Gastroesophageal sphincter (tissue), 4 donors: ENCODE measurements around the gene DLGAP3. TPM values are rescaled to one million over a fixed set of nuclear protein-coding genes. Genes with fewer than 3 reads are reported as not detected.
"Not testable (repeated sequence)": the region's sequence is repeated elsewhere in the genome, so short reads cannot be mapped to it uniquely, and the experiment has no call there.

Experiments
- ATAC-seq: fragments of 150-250 bp; one replicate; pipeline ENCODE4 v1.9.1; 2016; ENCODE audit warnings: mild to moderate bottlenecking, moderate library complexity
- H3K27ac ChIP-seq, 4 donors: fragments of 200-600 bp; sonication (generic) in 3 of 4; 1 replicate in 3 of 4; 2 replicates in 1 of 4; pipeline ENCODE4 v1.5.1; 2016 to 2019
- H3K27me3 ChIP-seq: fragments of 200-600 bp; sonication (generic); one replicate; pipeline ENCODE4 v1.5.1; 2019
- H3K36me3 ChIP-seq, 2 donors: fragments of 200-600 bp; sonication (generic); one replicate each; pipeline ENCODE4 v1.5.1; 2019; ENCODE audit warnings: control low read depth in 1 of 2
- H3K4me1 ChIP-seq, 3 donors: fragments of 200-600 bp; sonication (generic); 1 replicate in 2 of 3; 2 replicates in 1 of 3; pipeline ENCODE4 v1.5.1; 2016 to 2019; ENCODE audit warnings: control low read depth in 2 of 3
- H3K4me3 ChIP-seq, 2 donors: fragments of 200-600 bp; sonication (generic); one replicate each; pipeline ENCODE4 v1.5.1; 2019; ENCODE audit warnings: mild to moderate bottlenecking in 1 of 2, moderate library complexity in 1 of 2
- H3K9me3 ChIP-seq, 3 donors: fragments of 200-600 bp; sonication (generic); one replicate each; pipeline ENCODE4 v1.5.1; 2017 to 2019; ENCODE audit warnings: control low read depth in 2 of 3
- EP300 ChIP-seq: sonication (generic); formaldehyde crosslinking; IDR thresholded peaks from one replicate; pipeline ENCODE4 v1.6.1; 2017; ENCODE audit warnings: antibody characterized with exemption, mild to moderate bottlenecking
- POLR2A ChIP-seq, 2 donors: fragments of 450-650 bp; IDR thresholded peaks; one replicate each; pipeline ENCODE4 v1.6.1; 2017; ENCODE audit warnings: antibody characterized with exemption in 2 of 2, mild to moderate bottlenecking in 2 of 2, moderate library complexity in 1 of 2
- POLR2AphosphoS5 ChIP-seq: sonication (generic); formaldehyde crosslinking; IDR thresholded peaks from one replicate; pipeline ENCODE4 v1.6.1; 2017; ENCODE audit warnings: antibody characterized with exemption
- WGBS, 2 donors: methylation state at CpG; one replicate each; pipeline ENCODE4 v1.1.5; 2018; ENCODE audit warnings: low coverage in 1 of 2; 5-methylcytosine and 5-hydroxymethylcytosine counted together
- total RNA-seq, 4 donors: library from RNA; depleted of rRNA; stranded (reverse); fragments of >200 nt; gene quantifications; one replicate each; pipeline ENCODE4 v1.1.0, GENCODE V29; 2016
- TF ChIP-seq, protein P1 (sequence below), 4 experiments: fragments of 200-600 bp in 2 of 4; fragments of 450-650 bp in 2 of 4; sonication (generic) in 1 of 4; IDR thresholded peaks; one replicate each; pipeline ENCODE4 v1.5.1; 2017 to 2019; ENCODE audit warnings: antibody characterized with exemption in 4 of 4, mild to moderate bottlenecking in 2 of 4, moderate library complexity in 2 of 4

The DLGAP3 gene
- total RNA-seq, 4 donors from 2014 or later: 0.12 to 0.13 TPM; not detected in 2

DNA sequence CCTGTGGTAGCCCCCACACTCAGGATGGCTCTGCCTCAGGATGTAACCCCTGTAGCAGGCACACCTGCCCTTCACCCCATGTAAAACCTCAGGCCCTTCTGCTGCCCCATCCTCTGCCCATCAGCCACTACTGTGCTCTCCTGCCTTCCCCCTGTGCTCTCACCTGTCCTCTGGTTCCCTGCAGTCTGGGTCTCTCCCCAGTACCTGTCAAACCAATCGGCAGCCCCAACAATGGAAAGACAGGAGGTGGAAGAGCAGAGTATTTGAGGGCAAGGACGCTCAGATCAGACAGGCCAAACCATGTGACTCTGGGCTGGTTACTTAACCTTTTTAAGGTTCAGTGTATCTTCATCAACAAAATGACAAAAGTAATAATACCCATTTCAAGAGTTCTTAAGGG lies 100.8 kb downstream of the DLGAP3 start:
- peaks cover 0 to 4% (median 0%) of the 10 kb centered on the region in 3 donors for H3K4me1 ChIP-seq
- no peak for ATAC-seq

DNA sequence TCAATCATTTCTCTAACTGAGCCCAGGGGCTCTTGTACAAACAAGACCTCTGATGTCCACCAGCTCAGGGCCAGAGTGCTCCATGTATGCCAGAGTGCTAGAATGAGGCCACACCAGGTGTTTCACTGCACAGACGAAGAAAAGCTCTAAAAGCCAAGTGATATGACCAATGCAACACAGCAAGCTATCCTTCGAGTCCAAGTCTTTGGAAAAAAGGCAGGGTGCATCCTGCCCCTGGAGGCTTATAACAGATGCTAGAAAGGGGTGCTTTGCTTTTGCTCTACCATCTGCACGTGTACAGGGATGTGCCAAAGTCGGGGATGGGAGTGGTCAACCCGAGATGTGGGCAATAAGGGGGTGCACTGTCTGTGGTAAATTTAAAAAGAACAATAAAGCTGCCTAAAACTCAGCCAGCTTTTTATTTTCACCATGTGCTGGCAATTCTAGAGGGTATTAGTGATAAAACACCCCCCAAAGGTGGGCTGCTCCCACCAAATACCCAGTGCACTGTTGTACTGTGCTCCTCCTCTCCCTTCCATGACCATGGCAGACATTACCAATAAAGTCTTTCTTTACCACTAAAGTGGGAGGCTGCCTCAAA lies 102.0 kb downstream of the DLGAP3 start:
- no peak overlapping the region for H3K4me3 ChIP-seq
- ATAC-seq: no peak
- H3K4me1 ChIP-seq: peaks cover 0 to 3% (median 0%) of the 10 kb centered on the region in 3 donors
- 69 to 76% methylated on average over 3 to 4 of the region's 5 CpGs for WGBS, 2 donors
- no peak overlapping the region for H3K27ac ChIP-seq
- no peaks in the 10 kb centered on the region for H3K27me3 ChIP-seq
- TF ChIP-seq, protein P1, sequence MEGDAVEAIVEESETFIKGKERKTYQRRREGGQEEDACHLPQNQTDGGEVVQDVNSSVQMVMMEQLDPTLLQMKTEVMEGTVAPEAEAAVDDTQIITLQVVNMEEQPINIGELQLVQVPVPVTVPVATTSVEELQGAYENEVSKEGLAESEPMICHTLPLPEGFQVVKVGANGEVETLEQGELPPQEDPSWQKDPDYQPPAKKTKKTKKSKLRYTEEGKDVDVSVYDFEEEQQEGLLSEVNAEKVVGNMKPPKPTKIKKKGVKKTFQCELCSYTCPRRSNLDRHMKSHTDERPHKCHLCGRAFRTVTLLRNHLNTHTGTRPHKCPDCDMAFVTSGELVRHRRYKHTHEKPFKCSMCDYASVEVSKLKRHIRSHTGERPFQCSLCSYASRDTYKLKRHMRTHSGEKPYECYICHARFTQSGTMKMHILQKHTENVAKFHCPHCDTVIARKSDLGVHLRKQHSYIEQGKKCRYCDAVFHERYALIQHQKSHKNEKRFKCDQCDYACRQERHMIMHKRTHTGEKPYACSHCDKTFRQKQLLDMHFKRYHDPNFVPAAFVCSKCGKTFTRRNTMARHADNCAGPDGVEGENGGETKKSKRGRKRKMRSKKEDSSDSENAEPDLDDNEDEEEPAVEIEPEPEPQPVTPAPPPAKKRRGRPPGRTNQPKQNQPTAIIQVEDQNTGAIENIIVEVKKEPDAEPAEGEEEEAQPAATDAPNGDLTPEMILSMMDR (IDR thresholded peaks at IDR 0.05): no peak
- peaks cover 0 to 10% of the 10 kb centered on the region in 2 donors for H3K36me3 ChIP-seq
- no peaks in the 10 kb centered on the region for H3K9me3 ChIP-seq

More for the DNA sequence above, 100.8 kb downstream of the DLGAP3 start:
- H3K27me3 ChIP-seq: no peaks in the 10 kb centered on the region
- no peak overlapping the region for H3K4me3 ChIP-seq
- H3K27ac ChIP-seq: no peak overlapping the region
- 77 to 85% methylated on average over 2 of the region's 2 CpGs for WGBS, 2 donors
- H3K36me3 ChIP-seq: peaks cover 0 to 10% of the 10 kb centered on the region in 2 donors
- H3K9me3 ChIP-seq: no peaks in the 10 kb centered on the region
- no peak for TF ChIP-seq POLR2A (IDR thresholded peaks at IDR 0.05)
- no peak for TF ChIP-seq POLR2AphosphoS5
- TF ChIP-seq, protein P1 (IDR thresholded peaks at IDR 0.05): no peak
- no peak for TF ChIP-seq EP300

DNA sequence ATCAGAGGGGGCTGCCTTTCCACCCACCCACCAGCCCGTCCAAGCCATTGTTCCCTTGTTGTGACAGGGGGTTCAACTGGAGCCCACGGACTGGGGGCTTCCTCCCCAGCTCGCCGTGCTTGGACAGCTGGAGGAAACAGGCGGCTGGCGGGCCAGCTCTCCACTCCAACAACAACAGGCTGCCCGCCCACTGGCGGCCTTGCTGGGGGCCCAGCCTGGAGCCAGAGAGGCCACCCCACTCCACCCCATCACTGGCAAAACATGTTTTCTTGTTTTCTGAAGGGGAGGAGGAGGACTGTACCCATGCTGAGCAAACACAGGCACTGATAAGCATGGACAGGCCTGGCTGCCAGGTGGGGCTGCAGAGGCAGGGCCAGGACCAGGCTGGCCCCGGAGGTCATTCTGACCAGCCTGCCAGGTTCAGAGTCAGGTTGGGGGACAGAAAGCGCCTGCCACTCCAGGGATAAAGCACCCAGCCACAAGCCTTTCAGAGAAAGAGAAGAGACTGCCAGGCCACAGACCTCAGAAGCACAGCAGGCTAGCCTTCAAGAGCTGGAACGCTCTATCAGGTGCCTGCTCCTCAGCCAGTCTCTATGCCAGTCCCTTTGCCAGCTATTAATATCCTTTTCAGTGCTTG lies 103.9 kb downstream of the DLGAP3 start:
- no peak overlapping the region for H3K4me3 ChIP-seq
- H3K9me3 ChIP-seq: no peaks in the 10 kb centered on the region
- ATAC-seq: peak; percentile 66
- no peaks in the 10 kb centered on the region for H3K4me1 ChIP-seq
- TF ChIP-seq, protein P1 (IDR thresholded peaks at IDR 0.05): no peak
- no peak for TF ChIP-seq EP300
- TF ChIP-seq POLR2AphosphoS5: no peak
- TF ChIP-seq POLR2A (IDR thresholded peaks at IDR 0.05): no peak
- no peak overlapping the region for H3K27ac ChIP-seq
- 100% methylated on average over 1 of the region's 11 CpGs; no CpG with 5 or more reads in 1 of the 2 donors for WGBS, 2 donors
- H3K27me3 ChIP-seq: no peaks in the 10 kb centered on the region
- H3K36me3 ChIP-seq: no peaks in the 10 kb centered on the region

DNA sequence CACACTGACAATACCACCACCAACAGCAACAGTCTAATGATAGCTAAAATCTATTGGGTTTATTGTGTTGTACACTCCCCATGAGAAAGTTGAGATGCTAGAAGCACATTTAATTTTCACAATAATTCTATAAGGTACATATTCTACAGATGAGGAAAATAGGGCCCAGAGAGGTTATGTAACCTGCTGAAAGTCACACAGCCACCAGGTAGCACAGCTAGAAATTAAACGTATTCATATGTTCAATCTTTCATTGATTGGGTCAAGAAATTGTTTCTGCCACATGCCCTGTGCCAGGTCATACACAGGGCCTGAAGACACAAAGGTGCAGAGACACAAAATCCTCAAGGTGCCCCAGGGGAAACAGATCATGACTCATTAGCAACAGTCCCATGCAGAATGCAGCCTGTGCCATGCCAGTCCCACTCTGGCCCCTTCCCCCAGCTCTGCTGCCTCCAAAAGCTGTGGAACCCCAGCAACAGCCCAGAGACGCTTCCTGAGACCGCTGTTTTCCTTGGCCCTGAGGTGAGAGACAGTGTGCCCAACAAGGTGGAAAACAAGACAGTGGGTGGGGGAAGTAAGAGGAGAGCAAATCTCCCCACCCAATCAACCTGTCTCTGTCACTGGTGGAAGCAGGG lies 104.5 kb downstream of the DLGAP3 start:
- Histone ChIP-seq H3K27me3 (no peaks in the 10 kb centered on the region), H3K36me3 (no peaks in the 10 kb centered on the region), H3K4me1 (no peaks in the 10 kb centered on the region), H3K27ac (no peak overlapping the region), H3K9me3 (no peaks in the 10 kb centered on the region), H3K4me3 (no peak overlapping the region)
- ATAC-seq: no peak
- no peak for TF ChIP-seq POLR2A (IDR thresholded peaks at IDR 0.05)
- WGBS, 2 donors: 79 to 100% methylated on average over 1 to 3 of the region's 3 CpGs

DNA sequence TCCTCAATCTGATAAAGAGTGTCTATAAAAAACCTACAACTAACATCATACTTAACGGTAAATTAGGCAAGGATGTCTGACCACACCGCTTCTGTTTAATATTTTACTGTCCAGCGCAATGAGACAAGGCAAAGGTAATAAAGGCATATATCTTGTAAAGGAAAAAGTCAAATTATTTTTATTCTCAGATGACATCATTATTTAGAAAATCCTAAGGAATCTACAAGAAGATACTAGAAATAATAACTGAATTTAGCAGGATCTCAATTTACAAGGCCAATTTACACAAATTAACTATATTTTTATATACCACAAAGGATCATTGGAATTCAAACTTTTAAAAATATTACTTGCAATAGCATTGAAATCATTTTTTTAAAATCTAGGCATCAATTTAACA lies 107.2 kb downstream of the DLGAP3 start:
- TF ChIP-seq EP300 (no peak), POLR2AphosphoS5 (no peak)
- TF ChIP-seq, protein P1 (IDR thresholded peaks at IDR 0.05): no peak
- ATAC-seq: no peak
- H3K27me3 ChIP-seq: no peaks in the 10 kb centered on the region
- no peak overlapping the region for H3K27ac ChIP-seq
- no peak overlapping the region for H3K4me3 ChIP-seq
- no peaks in the 10 kb centered on the region for H3K36me3 ChIP-seq
- no peaks in the 10 kb centered on the region for H3K4me1 ChIP-seq
- no peaks in the 10 kb centered on the region for H3K9me3 ChIP-seq
- 79 to 89% methylated on average over 3 of the region's 3 CpGs for WGBS, 2 donors

DNA sequence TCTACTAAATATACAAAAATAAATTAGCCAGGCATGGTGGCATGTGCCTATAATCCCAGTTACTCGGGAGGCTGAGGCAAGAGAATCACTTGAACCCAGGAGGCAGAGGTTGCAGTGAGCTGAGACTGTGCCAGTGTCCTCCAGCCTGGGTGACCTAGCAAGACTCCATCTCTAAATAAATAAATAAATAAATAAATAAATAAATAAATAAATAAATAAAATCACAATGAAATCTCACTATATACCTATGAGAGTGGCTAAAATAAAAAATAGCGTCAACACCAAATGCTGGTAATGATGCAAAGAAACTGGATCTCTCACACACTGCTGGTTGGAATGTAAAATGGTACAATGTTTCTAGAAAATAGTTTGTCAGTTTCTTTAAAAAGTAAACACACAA lies 110.6 kb downstream of the DLGAP3 start:
- 88 to 100% methylated on average over 1 of the region's 2 CpGs for WGBS, 2 donors
- ATAC-seq, H3K9me3 ChIP-seq, H3K27me3 ChIP-seq, H3K27ac ChIP-seq, H3K4me1 ChIP-seq, H3K4me3 ChIP-seq, H3K36me3 ChIP-seq: not testable (repeated sequence)
